HepG2 (cell line): ENCODE data around the gene CD300LB. TPM values are rescaled to one million over a fixed set of nuclear protein-coding genes. Genes with fewer than 3 reads are reported as not detected.

ENCODE experiments used
- ATAC-seq: fragments of 200-7000 bp; cut with Tn5 transposase; 3 replicates; pipeline ENCODE4 v1.9.1; 2020; ENCODE audit warnings: mild to moderate bottlenecking, moderate library complexity
- BruUV-seq: library from RNA; stranded (reverse); fragments of 400-500 nt; replicated peaks from 2 replicates; lab custom pipeline; 2021; lab: Mats Ljungman, UMichigan
- CTCF ChIA-PET: fragments of 300-600 bp; formaldehyde crosslinking; extraction: SDS; loops from one replicate; lab custom pipeline; 2021; ENCODE audit warnings: low total read pairs, inconsistent platforms, low intra/inter-chr PET ratio; lab: Yijun Ruan, JAX
- POLR2A ChIA-PET: fragments of 350-600 bp; sonication (Branson Sonifier 250); formaldehyde crosslinking; loops from one replicate; lab custom pipeline; 2020; ENCODE audit warnings: antibody characterized with exemption, inconsistent platforms; lab: Yijun Ruan, JAX
- DNase-seq: peaks from one replicate; pipeline ENCODE4 v3.0.0-alpha.2; 2015; ENCODE audit warnings: low spot score
- FAIRE-seq: peaks from 3 replicates; lab custom pipeline; 2011; peaks lifted over from hg19 to GRCh38; lab: Jason Lieb, UNC
- H2AFZ ChIP-seq: one replicate; pipeline ENCODE4 v1.6.1; 2011; ENCODE audit warnings: low read length, inconsistent platforms
- H3K27ac ChIP-seq: fragments of 300-600 bp; 3 replicates; pipeline ENCODE4 v1.8.0; 2011; ENCODE audit warnings: mixed run types, mild to moderate bottlenecking, mixed read lengths, low read length, inconsistent platforms; ENCODE audit not compliant: insufficient read depth; ENCODE audit errors: extremely low read length
- H3K27me3 ChIP-seq, 2 experiments: fragments of 200-600 bp in 1 of 2; 2 replicates in 1 of 2; 3 replicates in 1 of 2; pipeline versions ENCODE4 v1.6.0 to v1.8.0; 2011; ENCODE audit warnings: low read length in 2 of 2, mild to moderate bottlenecking in 2 of 2, moderate library complexity in 2 of 2, inconsistent platforms in 1 of 2; ENCODE audit not compliant: insufficient read depth in 2 of 2, control insufficient read depth in 1 of 2
- H3K36me3 ChIP-seq, 2 experiments: fragments of 200-600 bp in 1 of 2; replicated peaks in 1 of 2; 2 replicates in 1 of 2; 3 replicates in 1 of 2; pipeline versions ENCODE4 v1.5.1 to v1.8.0; 2011; ENCODE audit warnings: low read length in 2 of 2, inconsistent platforms in 1 of 2; ENCODE audit not compliant: insufficient read depth in 2 of 2, control insufficient read depth in 1 of 2
- H3K4me1 ChIP-seq: 2 replicates; pipeline ENCODE4 v1.5.1; 2012; ENCODE audit warnings: low read length, inconsistent platforms; ENCODE audit not compliant: insufficient read depth
- H3K4me2 ChIP-seq: 2 replicates; pipeline ENCODE4 v1.6.0; 2011; ENCODE audit warnings: low read depth, low read length, inconsistent platforms
- H3K4me3 ChIP-seq, 3 experiments: fragments of 200-600 bp in 1 of 3; sonication (generic), shearing (Covaris generic) in 1 of 3; replicated peaks in 1 of 3; 2 replicates each; pipeline ENCODE4 v1.5.1; 2011 to 2016; ENCODE audit warnings: low read length in 3 of 3, inconsistent platforms in 2 of 3, low read depth in 2 of 3, mild to moderate bottlenecking in 2 of 3, control low read depth in 1 of 3, mixed read lengths in 1 of 3; ENCODE audit not compliant: insufficient read depth in 1 of 3
- H3K79me2 ChIP-seq: one replicate; pipeline ENCODE4 v1.6.1; 2011; ENCODE audit warnings: low read length, inconsistent platforms; ENCODE audit not compliant: insufficient read depth
- H3K9ac ChIP-seq: 2 replicates; pipeline ENCODE4 v1.6.0; 2011; ENCODE audit warnings: mild to moderate bottlenecking, low read depth, low read length, inconsistent platforms; ENCODE audit not compliant: insufficient read depth
- H3K9me3 ChIP-seq: 2 replicates; pipeline ENCODE4 v1.5.1; 2012; ENCODE audit warnings: mild to moderate bottlenecking, low read length
- H4K20me1 ChIP-seq: 2 replicates; pipeline ENCODE4 v1.6.0; 2011; ENCODE audit warnings: inconsistent platforms, mild to moderate bottlenecking, low read length, moderate library complexity; ENCODE audit not compliant: insufficient read depth
- AGO1 ChIP-seq: fragments of 200-400 bp; formaldehyde crosslinking; IDR thresholded peaks from 2 replicates; pipeline ENCODE4 v1.6.1; 2017; ENCODE audit warnings: mild to moderate bottlenecking, low read depth, low read length, moderate library complexity; ENCODE audit not compliant: poor library complexity, severe bottlenecking
- ELF3 ChIP-seq: IDR thresholded peaks from 2 replicates; pipeline ENCODE4 v1.6.1; 2016; ENCODE audit warnings: missing genetic modification reagents, missing compliant biosample characterization
- PRDM10 ChIP-seq: sonication (generic); formaldehyde crosslinking; IDR thresholded peaks from 2 replicates; pipeline ENCODE4 v1.4.0; 2020; ENCODE audit warnings: low read depth, missing genetic modification reagents
- RAD51 ChIP-seq: fragments of 450-650 bp; IDR thresholded peaks from 2 replicates; pipeline ENCODE4 v1.6.1; 2016; ENCODE audit warnings: borderline replicate concordance
- TBP ChIP-seq: sonication (generic); formaldehyde crosslinking; IDR thresholded peaks from 2 replicates; pipeline ENCODE4 v1.5.0; 2020; ENCODE audit warnings: missing genetic modification reagents
- TBX3 ChIP-seq: fragments of 450-650 bp; IDR thresholded peaks from 2 replicates; pipeline ENCODE4 v1.6.1; 2017; ENCODE audit warnings: antibody characterized with exemption, mild to moderate bottlenecking, inconsistent platforms, borderline replicate concordance
- ZMAT5 ChIP-seq: sonication (generic); formaldehyde crosslinking; IDR thresholded peaks from 2 replicates; pipeline ENCODE4 v1.5.0; 2020; ENCODE audit warnings: mild to moderate bottlenecking, low read depth, missing genetic modification reagents, borderline replicate concordance
- ZNF282 ChIP-seq: fragments of 450-650 bp; IDR thresholded peaks from 2 replicates; pipeline ENCODE4 v1.6.1; 2018; ENCODE audit not compliant: partially characterized antibody
- ZNF597 ChIP-seq: sonication (generic); formaldehyde crosslinking; IDR thresholded peaks from 2 replicates; pipeline ENCODE4 v1.5.0; 2020; ENCODE audit warnings: missing genetic modification reagents
- ZNF777 ChIP-seq: sonication (generic); formaldehyde crosslinking; IDR thresholded peaks from 2 replicates; pipeline ENCODE4 v1.4.0; 2020; ENCODE audit warnings: missing genetic modification reagents
- WGBS: methylation state at CpG from one replicate; pipeline ENCODE4 v1.1.6; 2017; ENCODE audit warnings: low lambda C conversion rate; 5-methylcytosine and 5-hydroxymethylcytosine counted together
- in situ Hi-C: cut with HindIII; loops from 2 replicates; pipeline ENCODE4 v1.10.0; 2017; ENCODE audit warnings: low pct_unique_long_range_greater_than_20kb; ENCODE audit not compliant: extremely low pct_ligation_motif_present
- intact Hi-C: fragments of 100-400 bp; cut with micrococcal nuclease; formaldehyde crosslinking; loops from one replicate; pipeline ENCODE4 v1.10.0; 2022; ENCODE audit not compliant: unreplicated experiment
- polyA plus RNA-seq, 8 experiments: library from polyadenylated mRNA; depleted of rRNA in 3 of 8; stranded (reverse) in 7 of 8; unstranded in 1 of 8; fragments of >200 nt; fragmentation: Illumina TruSeq in 4 of 8; extraction: Trizol in 4 of 8; gene quantifications; 2 replicates each; pipeline versions ENCODE4 v1.2.1 to v1.2.3, GENCODE V29; 2011 to 2016; ENCODE audit warnings: low read depth in 4 of 8, missing spikeins in 1 of 8, mixed read lengths in 1 of 8; ENCODE audit not compliant: insufficient read depth in 1 of 8
- total RNA-seq, 5 experiments: library from RNA; depleted of rRNA; stranded (reverse); fragments of >200 nt; fragmentation: Illumina TruSeq; extraction: Trizol; gene quantifications; 2 replicates each; pipeline ENCODE4 v1.2.3, GENCODE V29; 2016; ENCODE audit warnings: low read depth in 1 of 5

Gene CD300LB
- total and polyA plus RNA-seq, 2 of the 13 experiments (the other 11 are each of a cell fraction or from before 2014, with no cell fraction given): not detected

- FAIRE-seq (no peak), ATAC-seq (no peak), DNase-seq (no peak)
- no peak overlapping the region for H3K9ac ChIP-seq
- H4K20me1 ChIP-seq: no peaks in the 10 kb centered on the region
- H3K79me2 ChIP-seq: no peaks in the 10 kb centered on the region
- no peak overlapping the region for H3K4me2 ChIP-seq
- ChIA-PET CTCF (no interaction called here), POLR2A (no interaction called here)
- H3K27ac ChIP-seq: no peak overlapping the region
- intact Hi-C loops (no loop called here), in situ Hi-C loops (no loop called here)
- no peaks in the 10 kb centered on the region for H3K4me1 ChIP-seq
- no peaks in the 10 kb centered on the region for H3K36me3 ChIP-seq
- WGBS: 16% methylated on average over 3 of the region's 3 CpGs
- no peaks in the 10 kb centered on the region for H3K9me3 ChIP-seq
- H2AFZ ChIP-seq: no peak overlapping the region
- BruUV-seq: no TSS peak
- TF ChIP-seq ZNF282 (no peak), ELF3 (CRISPR knock-in tag) (no peak), TBP (no peak), RAD51 (no peak), ZMAT5 (CRISPR knock-in tag) (no peak), TBX3 (no peak), ZNF777 (no peak), AGO1 (no peak), PRDM10 (CRISPR knock-in tag) (no peak), ZNF597 (CRISPR knock-in tag) (no peak)
- no peak overlapping the region for H3K4me3 ChIP-seq
- peaks cover 23 to 97% of the 10 kb centered on the region in 2 experiments for H3K27me3 ChIP-seq
Observed at GRCh38 chr17:74547736-74548135, 16.5 kb upstream of the CD300LB start.
